Measurements from ENCODE around the gene ABHD12B. TPM values are rescaled to one million over a fixed set of nuclear protein-coding genes. Genes with fewer than 3 reads are reported as not detected.
A peak's percentile ranks its signal among the peaks of the same experiment; 100 is the strongest.

Gene ABHD12B
- total and polyA plus RNA-seq, 4 donors, result 0.28 to 1.5 (median 0.94) TPM

GRCh38 chr14:50830044-50830931 lies 41.6 kb upstream of the ABHD12B start:
- Histone ChIP-seq H3K36me3 (ENCODE audit: control insufficient read depth, insufficient read depth, low read length) (no peaks in the 10 kb centered on the region), H3K27ac (ENCODE audit: low read depth, low read length) (peak overlapping the region; percentile 89), H3K9me3 (ENCODE audit: control insufficient read depth, insufficient read depth, low read length) (no peaks in the 10 kb centered on the region), H3K27me3 (ENCODE audit: control insufficient read depth, insufficient read depth, low read length) (peaks cover 3% of the 10 kb centered on the region), H3K4me1 (ENCODE audit: control insufficient read depth, insufficient read depth, low read length) (peaks cover 22% of the 10 kb centered on the region), H3K4me3 (ENCODE audit: low read depth, low read length) (peak overlapping the region; percentile 74)
- DNase-seq (ENCODE audit: low read depth in 4 of 6, low spot score in 6 of 6), result peak in 4 of 6 donors; percentile 49 to 85 (median 68)
- WGBS (ENCODE audit: insufficient coverage), result 0% methylated on average over 93 of the region's 93 CpGs

DNA sequence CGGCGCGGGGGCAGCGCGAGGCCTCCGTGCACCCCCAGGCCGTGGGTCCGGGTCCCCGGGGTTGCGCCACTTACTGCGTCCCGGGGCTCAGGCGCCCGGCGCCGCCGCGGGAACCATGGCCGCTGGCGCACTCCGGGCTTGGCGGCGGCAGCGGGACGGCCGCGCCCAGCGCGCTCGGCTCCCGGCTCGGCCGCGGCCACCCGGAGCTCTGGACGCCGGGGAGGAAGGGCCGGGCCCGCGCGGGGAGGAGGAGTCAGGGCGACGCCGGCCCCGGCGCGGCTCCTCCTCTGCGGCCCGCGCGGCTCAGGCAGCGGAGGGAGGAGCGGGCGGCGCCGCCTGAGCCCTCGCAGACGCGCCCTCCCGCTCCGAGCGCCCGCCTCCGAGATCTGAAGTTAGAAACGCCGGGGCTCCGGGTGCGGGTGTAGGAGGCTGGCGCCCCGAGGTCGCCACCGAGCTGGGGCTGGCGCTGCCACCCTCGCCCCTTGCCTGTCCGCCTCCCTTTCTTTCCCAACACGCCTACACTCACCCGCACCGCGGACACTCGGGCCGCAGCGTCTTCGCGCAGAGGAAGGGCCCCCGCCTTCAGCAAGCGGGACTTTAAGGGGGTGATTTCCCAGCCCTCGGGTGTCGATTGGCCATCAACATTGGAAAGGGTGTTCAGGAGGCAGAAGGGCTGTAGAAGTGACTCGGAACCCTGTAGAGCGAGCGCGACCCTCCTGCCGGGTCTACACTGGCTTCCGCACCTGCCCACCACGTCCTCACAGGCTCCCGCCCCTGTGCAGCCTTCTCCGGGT lies 40.7 kb upstream of the ABHD12B start, which contains the start of gene NIN:
NIN (minus strand) TSS at position 231 of the 794 bp plus-strand sequence. CDS start 9,106 bp downstream, outside the sequence.
- no peaks in the 10 kb centered on the region for H3K36me3 ChIP-seq (ENCODE audit: control insufficient read depth, insufficient read depth, low read length)
- H3K27me3 ChIP-seq (ENCODE audit: control insufficient read depth, insufficient read depth, low read length), result peaks cover 3% of the 10 kb centered on the region
- peak within 1 kb of the TSS; percentile 88 for H3K4me3 ChIP-seq (ENCODE audit: low read depth, low read length)
- peaks cover 22% of the 10 kb centered on the region for H3K4me1 ChIP-seq (ENCODE audit: control insufficient read depth, insufficient read depth, low read length)
- peak within 1 kb of the TSS; percentile 89 for H3K27ac ChIP-seq (ENCODE audit: low read depth, low read length)
- peak in 4 of 6 donors; percentile 61 to 93 (median 77) for DNase-seq (ENCODE audit: low read depth in 4 of 6, low spot score in 6 of 6)
- WGBS (ENCODE audit: insufficient coverage), result under 1% methylated on average over 93 of the region's 97 CpGs
- no peaks in the 10 kb centered on the region for H3K9me3 ChIP-seq (ENCODE audit: control insufficient read depth, insufficient read depth, low read length)

GRCh38 chr14:50831726-50832168 lies 40.1 kb upstream of the ABHD12B start:
- WGBS (ENCODE audit: insufficient coverage), result 0% methylated on average over 7 of the region's 10 CpGs
- peak in 1 of 6 donors; percentile 66 for DNase-seq (ENCODE audit: low read depth in 4 of 6, low spot score in 6 of 6)
- H3K4me1 ChIP-seq (ENCODE audit: control insufficient read depth, insufficient read depth, low read length), result peaks cover 18% of the 10 kb centered on the region

DNA sequence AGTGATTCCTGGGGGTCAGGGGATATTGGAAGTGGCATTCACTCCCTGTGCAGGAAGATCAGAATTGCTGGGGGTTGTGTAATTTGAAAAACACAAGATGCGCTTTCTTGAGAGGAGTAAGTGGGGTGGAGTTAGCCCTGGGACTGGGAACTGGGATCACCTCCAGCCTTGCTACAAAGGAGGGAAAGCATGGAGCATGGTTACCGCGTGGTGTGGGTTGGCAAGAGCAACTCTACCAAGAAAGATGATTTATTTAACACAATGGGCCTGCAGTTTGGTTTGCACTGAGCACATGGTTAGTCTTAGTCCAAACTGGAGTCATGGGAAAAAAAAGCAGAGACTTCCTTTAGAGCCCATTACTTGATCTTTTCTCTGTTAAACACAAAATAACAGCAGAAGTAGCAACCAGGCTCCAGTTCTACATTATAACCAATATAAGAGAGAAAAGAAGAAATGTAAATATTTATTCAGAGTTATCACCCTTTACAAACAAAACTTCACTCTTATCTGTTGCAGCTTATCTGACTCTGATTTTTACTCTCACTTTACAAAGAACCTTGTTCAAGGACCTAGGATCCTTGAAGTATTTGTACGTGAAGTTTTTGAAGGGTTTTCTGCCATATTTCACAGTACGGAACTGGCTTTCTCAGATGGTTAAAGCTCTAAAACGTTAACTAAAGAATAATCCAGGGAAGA lies 38.8 kb upstream of the ABHD12B start:
- Histone ChIP-seq H3K9me3 (ENCODE audit: control insufficient read depth, insufficient read depth, low read length) (no peaks in the 10 kb centered on the region), H3K36me3 (ENCODE audit: control insufficient read depth, insufficient read depth, low read length) (no peaks in the 10 kb centered on the region), H3K27me3 (ENCODE audit: control insufficient read depth, insufficient read depth, low read length) (peaks cover 3% of the 10 kb centered on the region), H3K27ac (ENCODE audit: low read depth, low read length) (no peak overlapping the region), H3K4me3 (ENCODE audit: low read depth, low read length) (no peak overlapping the region), H3K4me1 (ENCODE audit: control insufficient read depth, insufficient read depth, low read length) (peaks cover 12% of the 10 kb centered on the region)
- DNase-seq (ENCODE audit: low read depth in 4 of 6, low spot score in 6 of 6), result no peak
- WGBS (ENCODE audit: insufficient coverage), result no CpG with 5 or more reads among the region's 6 CpGs

More at GRCh38 chr14:50831726-50832168, 40.1 kb upstream of the ABHD12B start:
- Histone ChIP-seq H3K36me3 (ENCODE audit: control insufficient read depth, insufficient read depth, low read length) (no peaks in the 10 kb centered on the region), H3K27me3 (ENCODE audit: control insufficient read depth, insufficient read depth, low read length) (peaks cover 3% of the 10 kb centered on the region), H3K9me3 (ENCODE audit: control insufficient read depth, insufficient read depth, low read length) (no peaks in the 10 kb centered on the region), H3K4me3 (ENCODE audit: low read depth, low read length) (peak overlapping the region; percentile 88), H3K27ac (ENCODE audit: low read depth, low read length) (peak overlapping the region; percentile 85)

DNA sequence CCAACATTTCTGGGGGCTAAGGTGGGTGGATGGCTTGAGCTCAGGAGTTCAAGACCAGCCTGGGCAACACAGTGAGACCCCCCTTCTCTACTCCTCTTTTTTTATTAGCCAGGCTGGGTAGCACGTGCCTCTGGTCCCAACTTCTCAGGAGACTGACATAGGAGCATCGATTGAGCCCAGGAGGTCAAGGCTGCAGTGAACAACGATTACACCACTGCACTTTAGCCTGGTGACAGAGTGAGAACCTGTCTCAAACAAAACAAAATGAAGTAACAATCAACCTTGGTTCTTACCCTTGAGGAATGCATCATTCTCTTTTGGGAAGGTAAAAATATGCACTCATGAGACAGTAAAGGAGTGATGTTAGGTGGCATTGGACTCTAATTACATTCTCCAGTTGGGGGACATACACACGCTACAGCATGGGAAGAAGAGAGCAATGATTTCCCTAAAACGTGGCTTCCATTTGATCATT lies 37.0 kb upstream of the ABHD12B start:
- Histone ChIP-seq H3K4me1 (ENCODE audit: control insufficient read depth, insufficient read depth, low read length) (peaks cover 8% of the 10 kb centered on the region), H3K36me3 (ENCODE audit: control insufficient read depth, insufficient read depth, low read length) (no peaks in the 10 kb centered on the region), H3K4me3 (ENCODE audit: low read depth, low read length) (no peak overlapping the region), H3K27me3 (ENCODE audit: control insufficient read depth, insufficient read depth, low read length) (peaks cover 3% of the 10 kb centered on the region), H3K27ac (ENCODE audit: low read depth, low read length) (no peak overlapping the region), H3K9me3 (ENCODE audit: control insufficient read depth, insufficient read depth, low read length) (no peaks in the 10 kb centered on the region)
- 89% methylated on average over 5 of the region's 5 CpGs for WGBS (ENCODE audit: insufficient coverage)
- DNase-seq (ENCODE audit: low read depth in 4 of 6, low spot score in 6 of 6), result no peak

- no peak overlapping the region for H3K27ac ChIP-seq (ENCODE audit: low read depth, low read length)
- no peak overlapping the region for H3K4me3 ChIP-seq (ENCODE audit: low read depth, low read length)
- H3K9me3 ChIP-seq (ENCODE audit: control insufficient read depth, insufficient read depth, low read length), result no peaks in the 10 kb centered on the region
- WGBS (ENCODE audit: insufficient coverage), result 67% methylated on average over 1 of the region's 2 CpGs
- peaks cover 3% of the 10 kb centered on the region for H3K4me1 ChIP-seq (ENCODE audit: control insufficient read depth, insufficient read depth, low read length)
- H3K36me3 ChIP-seq (ENCODE audit: control insufficient read depth, insufficient read depth, low read length), result no peaks in the 10 kb centered on the region
- DNase-seq (ENCODE audit: low read depth in 4 of 6, low spot score in 6 of 6), result no peak
- H3K27me3 ChIP-seq (ENCODE audit: control insufficient read depth, insufficient read depth, low read length), result peaks cover 3% of the 10 kb centered on the region
Observed at GRCh38 chr14:50835280-50835679, 36.6 kb upstream of the ABHD12B start.

DNA sequence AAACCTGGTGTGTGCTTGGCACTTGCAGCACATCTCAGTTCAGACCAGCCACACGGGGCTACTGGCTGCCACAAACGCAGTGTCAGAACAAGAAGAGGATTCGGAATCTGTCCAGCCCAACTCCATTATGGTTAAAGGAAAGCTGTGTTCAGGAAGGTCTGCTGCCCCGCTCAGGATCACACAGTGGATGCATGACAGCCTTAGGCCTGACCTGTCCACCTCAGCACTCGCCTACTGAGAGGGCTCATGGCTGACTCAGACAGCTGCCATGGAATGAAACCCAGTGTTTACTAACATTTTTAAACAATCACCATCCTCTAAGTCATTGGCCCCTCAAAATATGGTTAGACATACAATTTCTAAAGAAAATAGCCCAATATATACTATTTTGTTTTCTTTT lies 35.3 kb upstream of the ABHD12B start:
- DNase-seq (ENCODE audit: low read depth in 4 of 6, low spot score in 6 of 6), result no peak
- H3K27ac ChIP-seq (ENCODE audit: low read depth, low read length), result no peak overlapping the region
- WGBS (ENCODE audit: insufficient coverage), result 100% methylated on average over 1 of the region's 5 CpGs
- no peak overlapping the region for H3K4me3 ChIP-seq (ENCODE audit: low read depth, low read length)
- H3K27me3 ChIP-seq (ENCODE audit: control insufficient read depth, insufficient read depth, low read length), result peaks cover 3% of the 10 kb centered on the region
- H3K4me1 ChIP-seq (ENCODE audit: control insufficient read depth, insufficient read depth, low read length), result peaks cover under 1% of the 10 kb centered on the region
- no peaks in the 10 kb centered on the region for H3K36me3 ChIP-seq (ENCODE audit: control insufficient read depth, insufficient read depth, low read length)
- no peaks in the 10 kb centered on the region for H3K9me3 ChIP-seq (ENCODE audit: control insufficient read depth, insufficient read depth, low read length)

DNA sequence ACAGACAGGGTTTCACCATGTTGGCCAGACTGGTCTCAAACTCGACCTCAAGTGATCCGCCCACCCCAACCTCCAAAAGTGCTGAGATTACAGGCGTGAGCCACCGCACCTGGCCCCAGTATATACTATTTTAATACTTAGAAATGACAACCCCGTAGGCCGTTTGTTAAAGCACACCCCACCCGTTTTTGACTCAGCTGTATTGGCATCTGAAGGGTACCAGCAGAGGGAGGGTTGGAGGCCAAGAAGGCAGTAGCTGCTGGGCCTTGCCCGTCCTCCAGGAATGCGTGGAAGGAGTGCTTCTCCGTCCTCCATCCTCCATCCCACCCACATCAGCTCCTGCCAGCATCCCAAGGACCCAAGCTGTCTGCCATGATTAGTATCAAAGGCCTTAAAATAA lies 34.6 kb upstream of the ABHD12B start:
- no peak overlapping the region for H3K27ac ChIP-seq (ENCODE audit: low read depth, low read length)
- WGBS (ENCODE audit: insufficient coverage), result 100% methylated on average over 6 of the region's 10 CpGs
- H3K36me3 ChIP-seq (ENCODE audit: control insufficient read depth, insufficient read depth, low read length), result no peaks in the 10 kb centered on the region
- peaks cover 3% of the 10 kb centered on the region for H3K27me3 ChIP-seq (ENCODE audit: control insufficient read depth, insufficient read depth, low read length)
- no peak overlapping the region for H3K4me3 ChIP-seq (ENCODE audit: low read depth, low read length)
- no peaks in the 10 kb centered on the region for H3K9me3 ChIP-seq (ENCODE audit: control insufficient read depth, insufficient read depth, low read length)
- DNase-seq (ENCODE audit: low read depth in 4 of 6, low spot score in 6 of 6), result no peak
- H3K4me1 ChIP-seq (ENCODE audit: control insufficient read depth, insufficient read depth, low read length), result no peaks in the 10 kb centered on the region

GRCh38 chr14:50837850-50838470 lies 33.9 kb upstream of the ABHD12B start:
- no peaks in the 10 kb centered on the region for H3K4me1 ChIP-seq (ENCODE audit: control insufficient read depth, insufficient read depth, low read length)
- no peaks in the 10 kb centered on the region for H3K9me3 ChIP-seq (ENCODE audit: control insufficient read depth, insufficient read depth, low read length)
- H3K36me3 ChIP-seq (ENCODE audit: control insufficient read depth, insufficient read depth, low read length), result no peaks in the 10 kb centered on the region
- DNase-seq (ENCODE audit: low read depth in 4 of 6, low spot score in 6 of 6), result no peak
- WGBS (ENCODE audit: insufficient coverage), result no CpG with 5 or more reads among the region's 2 CpGs
- H3K4me3 ChIP-seq (ENCODE audit: low read depth, low read length), result no peak overlapping the region
- no peak overlapping the region for H3K27ac ChIP-seq (ENCODE audit: low read depth, low read length)
- H3K27me3 ChIP-seq (ENCODE audit: control insufficient read depth, insufficient read depth, low read length), result peaks cover 3% of the 10 kb centered on the region

Measured in spinal cord (tissue), 10 donors.